Mammary epithelial cell (primary cell): ENCODE data around the gene RAI14.

ENCODE experiments used
- CTCF ChIP-seq, 2 donors: IDR thresholded peaks in 1 of 2; conservative IDR thresholded peaks in 1 of 2; 2 replicates each; pipeline ENCODE4 v1.5.1; 2011 to 2012; ENCODE audit warnings: inconsistent platforms in 2 of 2, low read length in 2 of 2, mild to moderate bottlenecking in 2 of 2, control low read depth in 1 of 2, low read depth in 1 of 2; ENCODE audit not compliant: insufficient read depth in 1 of 2; ENCODE audit errors: extremely low read depth in 1 of 2
- EZH2 ChIP-seq: IDR thresholded peaks from 2 replicates; pipeline ENCODE4 v1.6.1; 2012; ENCODE audit warnings: low read length, inconsistent platforms, borderline replicate concordance

- no peak for TF ChIP-seq CTCF (conservative IDR thresholded peaks at IDR 0.05 in 1 of 2, IDR thresholded peaks at IDR 0.05 in 1 of 2; ENCODE audit: extremely low read depth in 1 of 2, insufficient read depth in 1 of 2, low read depth in 1 of 2, low read length in 2 of 2)
- no peak for TF ChIP-seq EZH2
Measured at GRCh38 chr5:34749431-34749873, 93.3 kb downstream of the RAI14 start.
